ENCODE data around the gene EHD1. TPM values are rescaled to one million over a fixed set of nuclear protein-coding genes. Genes with fewer than 3 reads are reported as not detected.

EHD1 gene
- total RNA-seq, 1 donor from 2014 or later: 86.0 TPM

GRCh38 chr11:64890522-64890939 is 12.1 kb upstream of the EHD1 start:
- DNase-seq: no peak

GRCh38 chr11:64888729-64889511 is 10.5 kb upstream of the EHD1 start:
- no peak for DNase-seq

GRCh38 chr11:64888406-64888728 is 9.9 kb upstream of the EHD1 start:
- DNase-seq: no peak

GRCh38 chr11:64887757-64888405 is 9.5 kb upstream of the EHD1 start:
- peak; percentile 82 for DNase-seq

GRCh38 chr11:64887234-64887756 is 8.9 kb upstream of the EHD1 start:
- DNase-seq: no peak

- no peak for DNase-seq
Observed at GRCh38 chr11:64885367-64886286, 7.2 kb upstream of the EHD1 start.

GRCh38 chr11:64884019-64884418 is 5.6 kb upstream of the EHD1 start:
- no peak for DNase-seq

- DNase-seq: no peak
Observed at GRCh38 chr11:64883575-64883974, 5.2 kb upstream of the EHD1 start.

GRCh38 chr11:64882243-64882642 is 3.8 kb upstream of the EHD1 start:
- no peak for DNase-seq

GRCh38 chr11:64881476-64881875 is 3.1 kb upstream of the EHD1 start:
- no peak for DNase-seq

- DNase-seq: no peak
Observed at GRCh38 chr11:64880240-64881001, 2.0 kb upstream of the EHD1 start.

- DNase-seq: no peak
Observed at GRCh38 chr11:64879244-64879900, 951 bp upstream of the EHD1 start.

- DNase-seq: no peak
Observed at GRCh38 chr11:64878223-64878493, 263 bp downstream of the EHD1 start.

- no peak for DNase-seq
Observed at GRCh38 chr11:64877390-64878222, 815 bp downstream of the EHD1 start.

GRCh38 chr11:64876835-64877341 is 1.5 kb downstream of the EHD1 start:
- peak; percentile 75 for DNase-seq

- no peak for DNase-seq
Observed at GRCh38 chr11:64876229-64876750, 2.1 kb downstream of the EHD1 start.

- DNase-seq: no peak
Observed at GRCh38 chr11:64875369-64876228, 2.8 kb downstream of the EHD1 start.

GRCh38 chr11:64874308-64875240 is 3.8 kb downstream of the EHD1 start:
- peak; percentile 71 for DNase-seq

All from tongue (tissue), 2 donors.